ENCODE results near the gene ANKRD65.
"Not testable (repeated sequence)": the region's sequence is repeated elsewhere in the genome, so short reads cannot be mapped to it uniquely, and the experiment has no call there.

The ANKRD65 gene

GRCh38 chr1:1431845-1432273, 10.8 kb upstream of the ANKRD65 start:
- FAIRE-seq = no peak

GRCh38 chr1:1430992-1431844, 10.1 kb upstream of the ANKRD65 start:
- FAIRE-seq (no peak), DNase-seq (ENCODE audit: insufficient read length, low spot score) (no peak)

More at GRCh38 chr1:1431845-1432273, 10.8 kb upstream of the ANKRD65 start:
- DNase-seq (ENCODE audit: insufficient read length, low spot score) = peak; percentile 14

GRCh38 chr1:1430114-1430982, 9.3 kb upstream of the ANKRD65 start:
- DNase-seq (ENCODE audit: insufficient read length, low spot score) (no peak), FAIRE-seq (no peak)

- no peak for FAIRE-seq
- DNase-seq (ENCODE audit: insufficient read length, low spot score) = no peak
These were observed 8.6 kb upstream of the ANKRD65 start for GRCh38 chr1:1429671-1430073.

GRCh38 chr1:1428967-1429366, 7.9 kb upstream of the ANKRD65 start:
- DNase-seq (ENCODE audit: insufficient read length, low spot score); FAIRE-seq: not testable (repeated sequence)

GRCh38 chr1:1428174-1428573, 7.1 kb upstream of the ANKRD65 start:
- FAIRE-seq (no peak), DNase-seq (ENCODE audit: insufficient read length, low spot score) (no peak)

- FAIRE-seq (no peak), DNase-seq (ENCODE audit: insufficient read length, low spot score) (no peak)
These were observed 6.7 kb upstream of the ANKRD65 start for GRCh38 chr1:1427820-1428148.

- DNase-seq (ENCODE audit: insufficient read length, low spot score) = no peak
- FAIRE-seq = no peak
These were observed 6.2 kb upstream of the ANKRD65 start for GRCh38 chr1:1427106-1427819.

- FAIRE-seq (no peak), DNase-seq (ENCODE audit: insufficient read length, low spot score) (no peak)
These were observed 5.5 kb upstream of the ANKRD65 start for GRCh38 chr1:1426496-1427105.

GRCh38 chr1:1425753-1426495, 4.8 kb upstream of the ANKRD65 start:
- FAIRE-seq = no peak
- DNase-seq (ENCODE audit: insufficient read length, low spot score) = no peak

- DNase-seq (ENCODE audit: insufficient read length, low spot score) (no peak), FAIRE-seq (no peak)
These were observed 4.3 kb upstream of the ANKRD65 start for GRCh38 chr1:1425426-1425752.

- no peak for DNase-seq (ENCODE audit: insufficient read length, low spot score)
- FAIRE-seq = no peak
These were observed 3.6 kb upstream of the ANKRD65 start for GRCh38 chr1:1424707-1425106.

- no peak for FAIRE-seq
These were observed 2.1 kb upstream of the ANKRD65 start for GRCh38 chr1:1423245-1423597.

GRCh38 chr1:1422465-1423244, 1.6 kb upstream of the ANKRD65 start:
- no peak for DNase-seq (ENCODE audit: insufficient read length, low spot score)
- FAIRE-seq = no peak

More at GRCh38 chr1:1423245-1423597, 2.1 kb upstream of the ANKRD65 start:
- DNase-seq (ENCODE audit: insufficient read length, low spot score) = no peak

GRCh38 chr1:1421907-1422464, 910 bp upstream of the ANKRD65 start:
- DNase-seq (ENCODE audit: insufficient read length, low spot score) (no peak), FAIRE-seq (no peak)

- FAIRE-seq = no peak
- DNase-seq (ENCODE audit: insufficient read length, low spot score) = no peak
These were observed 378 bp downstream of the ANKRD65 start for GRCh38 chr1:1420654-1421141.

- DNase-seq (ENCODE audit: insufficient read length, low spot score) (peak; percentile 21), FAIRE-seq (no peak)
These were observed 1.0 kb downstream of the ANKRD65 start for GRCh38 chr1:1419813-1420653.

GRCh38 chr1:1419363-1419812, 1.7 kb downstream of the ANKRD65 start:
- FAIRE-seq (no peak), DNase-seq (ENCODE audit: insufficient read length, low spot score) (peak; percentile 26)

All from GM19239 (cell line).